ENCODE results near the gene GPX6. TPM values are rescaled to one million over a fixed set of nuclear protein-coding genes. Genes with fewer than 3 reads are reported as not detected.
"Not testable (repeated sequence)": the region's sequence is repeated elsewhere in the genome, so short reads cannot be mapped to it uniquely, and the experiment has no call there.

The GPX6 gene
- total RNA-seq, 6 experiments from 2014 or later = not detected

- no peak overlapping the region for H3K27ac Mint-ChIP-seq
- H3K4me3 Mint-ChIP-seq = peak overlapping the region; percentile 27; the same call in 1 of the 2 replicates
- H3K27me3 Mint-ChIP-seq (ENCODE audit: insufficient read depth) = peaks cover 12% of the 10 kb centered on the region
Measured at GRCh38 chr6:28553384-28553985, 37.9 kb upstream of the GPX6 start.

GRCh38 chr6:28551891-28552666 is 36.5 kb upstream of the GPX6 start:
- Mint-ChIP-seq H3K27me3 (ENCODE audit: insufficient read depth) (peaks cover 15% of the 10 kb centered on the region), H3K9me3 (no peaks in the 10 kb centered on the region), H3K4me1 (ENCODE audit: low read depth) (no peaks in the 10 kb centered on the region), H3K27ac (no peak overlapping the region), H3K4me3 (no peak overlapping the region), H3K36me3 (ENCODE audit: low read depth) (no peaks in the 10 kb centered on the region)
- TF ChIP-seq CTCF (IDR thresholded peaks at IDR 0.05) = no peak
- DNase-seq = no peak

More at GRCh38 chr6:28553384-28553985, 37.9 kb upstream of the GPX6 start:
- Mint-ChIP-seq H3K36me3 (ENCODE audit: low read depth) (no peaks in the 10 kb centered on the region), H3K4me1 (ENCODE audit: low read depth) (no peaks in the 10 kb centered on the region), H3K9me3 (no peaks in the 10 kb centered on the region)
- DNase-seq = no peak
- TF ChIP-seq CTCF (IDR thresholded peaks at IDR 0.05) = no peak

GRCh38 chr6:28547003-28547402 is 31.4 kb upstream of the GPX6 start:
- not testable (repeated sequence) for H3K27ac Mint-ChIP-seq; H3K36me3 Mint-ChIP-seq (ENCODE audit: low read depth); DNase-seq; H3K9me3 Mint-ChIP-seq; H3K4me3 Mint-ChIP-seq
- peaks cover 14% of the 10 kb centered on the region for H3K27me3 Mint-ChIP-seq (ENCODE audit: insufficient read depth)
- peaks cover 17% of the 10 kb centered on the region for H3K4me1 Mint-ChIP-seq (ENCODE audit: low read depth)

GRCh38 chr6:28545955-28546354 is 30.4 kb upstream of the GPX6 start:
- Mint-ChIP-seq H3K27ac (no peak overlapping the region), H3K36me3 (ENCODE audit: low read depth) (no peaks in the 10 kb centered on the region), H3K9me3 (no peaks in the 10 kb centered on the region), H3K4me1 (ENCODE audit: low read depth) (peaks cover 17% of the 10 kb centered on the region), H3K27me3 (ENCODE audit: insufficient read depth) (peaks cover 14% of the 10 kb centered on the region), H3K4me3 (no peak overlapping the region)
- TF ChIP-seq CTCF (IDR thresholded peaks at IDR 0.05) = no peak
- DNase-seq = no peak

GRCh38 chr6:28543651-28544610 is 28.3 kb upstream of the GPX6 start:
- no peak for TF ChIP-seq CTCF (IDR thresholded peaks at IDR 0.05)
- Mint-ChIP-seq H3K36me3 (ENCODE audit: low read depth) (no peaks in the 10 kb centered on the region), H3K4me1 (ENCODE audit: low read depth) (peaks cover 17% of the 10 kb centered on the region), H3K9me3 (no peaks in the 10 kb centered on the region), H3K4me3 (peak overlapping the region; percentile 84), H3K27me3 (ENCODE audit: insufficient read depth) (peaks cover 12% of the 10 kb centered on the region), H3K27ac (no peak overlapping the region)
- DNase-seq = no peak
